Activated CD8-positive, alpha-beta memory T cell treated with anti-CD3 and anti-CD28 coated beads for 4 hours (primary cell): ENCODE results near the gene BSCL2.
"Not testable (repeated sequence)": the region's sequence is repeated elsewhere in the genome, so short reads cannot be mapped to it uniquely, and the experiment has no call there.

Experiments
- DNase-seq, 2 donors: peaks; one replicate each; pipeline ENCODE4 v3.0.0-alpha.2; 2020; ENCODE audit warnings: low read depth in 2 of 2

Gene BSCL2

DNA sequence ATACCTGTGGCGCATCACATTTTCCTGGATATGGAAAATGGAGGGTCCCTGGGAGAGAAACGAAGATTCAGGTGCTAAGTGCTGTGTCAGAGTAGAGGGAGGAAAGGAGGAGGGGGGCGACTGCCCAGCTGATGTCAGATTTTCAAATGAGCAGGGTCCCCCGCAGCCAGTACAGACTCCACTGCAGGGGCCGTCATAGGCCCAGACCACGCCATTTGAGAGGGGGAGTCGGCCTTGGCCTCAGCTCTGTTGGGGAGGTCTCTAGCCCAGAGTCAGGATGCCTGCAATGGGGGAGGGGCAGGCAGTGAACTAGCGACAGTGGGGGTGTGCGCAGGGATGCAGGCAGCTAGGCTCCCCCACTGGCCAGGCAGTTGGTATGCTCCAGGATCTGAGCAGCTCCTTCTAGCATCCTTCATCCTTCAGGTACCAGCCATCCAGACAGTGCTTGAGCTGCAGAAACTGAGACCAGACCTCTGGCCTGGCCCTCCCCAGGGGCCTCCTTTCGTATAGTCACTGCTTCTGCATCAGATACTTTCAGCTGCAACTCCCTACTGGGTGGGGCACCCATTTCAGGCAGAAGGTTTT, at the start of gene BSCL2, which contains the start of gene GNG3:
TSS of gene BSCL2 (minus strand) at position 148 of the 585 bp plus-strand sequence. CDS start 229 bp downstream, outside the sequence.
TSS of gene GNG3 (plus strand) at position 400 of the 585 bp plus-strand sequence. CDS start 620 bp downstream, outside the sequence.
- no peak for DNase-seq

- DNase-seq: no peak
These were observed 47.9 kb upstream of the BSCL2 start for GRCh38 chr11:62755086-62755615.

- DNase-seq: peak; percentile 92 to 94
These were observed 46.7 kb upstream of the BSCL2 start, which contains the start of gene ZBTB3 for GRCh38 chr11:62753736-62754603. Gene ZBTB3, minus strand, starts transcription at chr11:62754160. Its CDS starts 496 bp downstream, at chr11:62753664.

GRCh38 chr11:62752994-62753735, 45.9 kb upstream of the BSCL2 start:
- DNase-seq: no peak

DNA sequence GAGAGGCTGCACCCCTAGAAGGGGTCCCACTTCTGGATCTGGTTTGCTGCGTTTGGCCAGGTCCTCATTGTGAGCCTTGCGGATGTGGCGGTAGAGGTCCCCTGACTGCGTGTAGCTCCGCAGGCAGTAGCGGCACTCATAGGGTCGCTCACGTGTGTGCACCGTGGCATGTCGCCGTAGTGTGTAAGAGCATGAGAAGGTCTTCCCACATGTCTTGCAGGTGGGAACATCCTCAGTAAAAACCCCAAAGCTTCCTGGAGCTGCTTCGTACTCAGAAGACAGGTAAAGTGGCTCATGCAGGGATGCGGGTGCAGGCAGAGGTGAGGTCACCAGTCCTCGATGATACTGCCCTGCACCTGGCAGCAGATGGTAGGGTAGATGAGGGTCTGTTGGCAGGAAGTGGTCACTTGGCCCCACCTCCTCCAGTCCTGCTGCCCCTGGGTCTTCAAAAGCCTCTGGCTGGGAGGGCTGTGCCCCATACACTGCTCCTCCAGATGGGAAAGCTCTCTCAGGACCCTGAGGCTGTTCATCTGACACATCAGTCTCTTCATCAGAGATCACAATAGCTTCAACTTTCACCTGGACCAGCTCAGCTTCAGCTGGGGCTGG, 45.1 kb upstream of the BSCL2 start:
- DNase-seq: no peak

- not testable (repeated sequence) for DNase-seq
These were observed 42.7 kb upstream of the BSCL2 start for GRCh38 chr11:62749931-62750330.

GRCh38 chr11:62747475-62748160, 40.4 kb upstream of the BSCL2 start:
- no peak for DNase-seq

GRCh38 chr11:62737196-62737595, 30.0 kb upstream of the BSCL2 start:
- no peak for DNase-seq

- DNase-seq: no peak
These were observed 25.6 kb upstream of the BSCL2 start for GRCh38 chr11:62732830-62733229.

GRCh38 chr11:62730076-62730475, 22.9 kb upstream of the BSCL2 start:
- not testable (repeated sequence) for DNase-seq

- peak; percentile 63 to 73 for DNase-seq
These were observed 21.2 kb upstream of the BSCL2 start, which contains the start of gene TTC9C for GRCh38 chr11:62728171-62728988. Gene TTC9C, plus strand, starts transcription at chr11:62728486. Its CDS starts 363 bp downstream, at chr11:62728849.

- peak; percentile 65 to 78 for DNase-seq
These were observed 20.6 kb upstream of the BSCL2 start for GRCh38 chr11:62727872-62728170.

GRCh38 chr11:62727165-62727871, 20.1 kb upstream of the BSCL2 start, which contains the start of gene HNRNPUL2:
Gene HNRNPUL2, minus strand, starts transcription at chr11:62727457. Its CDS starts 301 bp downstream, at chr11:62727156.
- DNase-seq: peak; percentile 96 to 98

- no peak for DNase-seq
These were observed 19.6 kb upstream of the BSCL2 start for GRCh38 chr11:62726915-62727164.

- DNase-seq: no peak
These were observed 19.1 kb upstream of the BSCL2 start for GRCh38 chr11:62726156-62726914.

- DNase-seq: no peak
These were observed 18.4 kb upstream of the BSCL2 start for GRCh38 chr11:62725646-62726045.

DNA sequence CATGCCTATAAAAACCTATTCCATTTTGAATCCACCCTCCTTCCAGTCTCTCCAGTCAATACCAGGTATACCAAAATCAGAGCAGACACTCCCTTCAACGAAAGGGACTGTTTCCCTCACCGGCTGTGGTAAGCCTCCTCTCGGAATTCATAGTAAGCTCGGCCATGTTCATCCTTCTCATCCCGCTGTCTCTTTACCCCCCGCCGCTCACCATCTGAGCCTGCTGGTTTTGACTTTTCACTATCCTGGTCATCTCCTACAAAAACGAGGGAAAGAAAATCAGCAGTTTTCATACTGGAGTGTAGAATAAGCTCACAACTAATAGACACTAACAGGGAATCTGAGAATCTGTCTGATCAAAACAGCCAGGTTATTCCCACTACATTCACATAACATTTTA, 16.9 kb upstream of the BSCL2 start:
- no peak for DNase-seq

- no peak for DNase-seq
These were observed 14.8 kb upstream of the BSCL2 start for GRCh38 chr11:62721994-62722393.
